Vagina (tissue), 2 donors: ENCODE measurements around the gene CD6. TPM values are rescaled to one million over a fixed set of nuclear protein-coding genes. Genes with fewer than 3 reads are reported as not detected.

Source experiments
- DNase-seq, 2 donors: peaks; one replicate each; pipeline ENCODE4 v3.0.0-alpha.2; 2017; ENCODE audit errors: extremely low spot score in 2 of 2
- H3K27ac ChIP-seq: fragments of 200-600 bp; sonication (generic); one replicate; pipeline ENCODE4 v1.5.1; 2019
- H3K27me3 ChIP-seq: fragments of 200-600 bp; sonication (generic); one replicate; pipeline ENCODE4 v1.5.1; 2019
- H3K36me3 ChIP-seq, 2 donors: fragments of 200-600 bp; sonication (generic); one replicate each; pipeline ENCODE4 v1.5.1; 2017 to 2019
- H3K4me1 ChIP-seq: fragments of 200-600 bp; sonication (generic); one replicate; pipeline ENCODE4 v1.5.1; 2019
- H3K4me3 ChIP-seq, 2 donors: fragments of 200-600 bp; sonication (generic); 1 replicate in 1 of 2; 2 replicates in 1 of 2; pipeline ENCODE4 v1.5.1; 2016 to 2019
- H3K9me3 ChIP-seq: fragments of 200-600 bp; sonication (generic); one replicate; pipeline ENCODE4 v1.5.1; 2019
- CTCF ChIP-seq, 3 experiments: fragments of 450-650 bp in 2 of 3; fragments of 200-600 bp in 1 of 3; sonication (generic) in 1 of 3; IDR thresholded peaks; one replicate each; pipeline ENCODE4 v1.5.1; 2017 to 2019; ENCODE audit warnings: antibody characterized with exemption in 3 of 3, mild to moderate bottlenecking in 2 of 3, moderate library complexity in 2 of 3
- POLR2A ChIP-seq, 2 donors: fragments of 450-650 bp; IDR thresholded peaks; one replicate each; pipeline ENCODE4 v1.6.1; 2017; ENCODE audit warnings: antibody characterized with exemption in 2 of 2, mild to moderate bottlenecking in 2 of 2, moderate library complexity in 2 of 2
- POLR2AphosphoS5 ChIP-seq, 2 donors: sonication (generic); formaldehyde crosslinking; IDR thresholded peaks; one replicate each; pipeline ENCODE4 v1.9.0; 2017; ENCODE audit warnings: antibody characterized with exemption in 2 of 2, mild to moderate bottlenecking in 2 of 2, low read depth in 1 of 2; ENCODE audit not compliant: insufficient read depth in 1 of 2
- intact Hi-C: fragments of 100-400 bp; cut with DNase I; formaldehyde crosslinking; loops from one replicate; pipeline ENCODE4 v1.15.1; 2023
- total RNA-seq: library from RNA; depleted of rRNA; stranded (reverse); fragments of >200 nt; gene quantifications from one replicate; pipeline ENCODE4 v1.2.3, GENCODE V29; 2016

The CD6 gene
- total RNA-seq, 1 donor from 2014 or later: 3.9 TPM

GRCh38 chr11:61020551-61021235 lies 49.2 kb downstream of the CD6 start:
- no peaks in the 10 kb centered on the region for H3K9me3 ChIP-seq
- DNase-seq: no peak
- H3K27ac ChIP-seq: no peak overlapping the region
- intact Hi-C loops: no loop called here
- TF ChIP-seq CTCF (IDR thresholded peaks at IDR 0.05) (no peak), POLR2AphosphoS5 (IDR thresholded peaks at IDR 0.05; ENCODE audit: insufficient read depth in 1 of 2, low read depth in 1 of 2) (no peak), POLR2A (IDR thresholded peaks at IDR 0.05) (no peak)
- H3K36me3 ChIP-seq: no peaks in the 10 kb centered on the region
- no peaks in the 10 kb centered on the region for H3K27me3 ChIP-seq
- no peak overlapping the region for H3K4me3 ChIP-seq
- H3K4me1 ChIP-seq: no peaks in the 10 kb centered on the region

- no peaks in the 10 kb centered on the region for H3K27me3 ChIP-seq
- TF ChIP-seq POLR2A (IDR thresholded peaks at IDR 0.05): no peak
- TF ChIP-seq CTCF (IDR thresholded peaks at IDR 0.05): no peak
- no peak for TF ChIP-seq POLR2AphosphoS5 (IDR thresholded peaks at IDR 0.05; ENCODE audit: insufficient read depth in 1 of 2, low read depth in 1 of 2)
- intact Hi-C loops: no loop called here
- no peak overlapping the region for H3K27ac ChIP-seq
- no peaks in the 10 kb centered on the region for H3K9me3 ChIP-seq
- H3K36me3 ChIP-seq: no peaks in the 10 kb centered on the region
- DNase-seq: no peak
- no peaks in the 10 kb centered on the region for H3K4me1 ChIP-seq
- no peak overlapping the region for H3K4me3 ChIP-seq
Measured at GRCh38 chr11:61021661-61022212, 50.3 kb downstream of the CD6 start.

GRCh38 chr11:61022311-61023085 lies 51.0 kb downstream of the CD6 start:
- Histone ChIP-seq H3K36me3 (no peaks in the 10 kb centered on the region), H3K9me3 (no peaks in the 10 kb centered on the region), H3K4me3 (no peak overlapping the region), H3K27ac (no peak overlapping the region), H3K4me1 (no peaks in the 10 kb centered on the region), H3K27me3 (no peaks in the 10 kb centered on the region)
- DNase-seq: no peak
- intact Hi-C loops: no loop called here
- TF ChIP-seq POLR2AphosphoS5 (IDR thresholded peaks at IDR 0.05; ENCODE audit: insufficient read depth in 1 of 2, low read depth in 1 of 2) (no peak), POLR2A (IDR thresholded peaks at IDR 0.05) (no peak)

- DNase-seq: no peak
- no peaks in the 10 kb centered on the region for H3K4me1 ChIP-seq
- H3K4me3 ChIP-seq: no peak overlapping the region
- no peaks in the 10 kb centered on the region for H3K27me3 ChIP-seq
- TF ChIP-seq CTCF (IDR thresholded peaks at IDR 0.05): no peak
- no peak for TF ChIP-seq POLR2A (IDR thresholded peaks at IDR 0.05)
- no peak for TF ChIP-seq POLR2AphosphoS5 (IDR thresholded peaks at IDR 0.05; ENCODE audit: insufficient read depth in 1 of 2, low read depth in 1 of 2)
- no peaks in the 10 kb centered on the region for H3K9me3 ChIP-seq
- intact Hi-C loops: no loop called here
- H3K27ac ChIP-seq: no peak overlapping the region
- H3K36me3 ChIP-seq: no peaks in the 10 kb centered on the region
Measured at GRCh38 chr11:61023086-61023965, 51.8 kb downstream of the CD6 start.

GRCh38 chr11:61023966-61024295 lies 52.5 kb downstream of the CD6 start:
- no peak for DNase-seq
- H3K4me3 ChIP-seq: no peak overlapping the region
- no peaks in the 10 kb centered on the region for H3K27me3 ChIP-seq
- no peak overlapping the region for H3K27ac ChIP-seq
- H3K9me3 ChIP-seq: no peaks in the 10 kb centered on the region
- no peaks in the 10 kb centered on the region for H3K36me3 ChIP-seq
- intact Hi-C loops: no loop called here
- no peaks in the 10 kb centered on the region for H3K4me1 ChIP-seq
- TF ChIP-seq POLR2A (IDR thresholded peaks at IDR 0.05) (no peak), CTCF (IDR thresholded peaks at IDR 0.05) (no peak), POLR2AphosphoS5 (IDR thresholded peaks at IDR 0.05; ENCODE audit: insufficient read depth in 1 of 2, low read depth in 1 of 2) (no peak)
